MCF 10A (cell line): ENCODE results near the gene SUPT20HL1. TPM values are rescaled to one million over a fixed set of nuclear protein-coding genes. Genes with fewer than 3 reads are reported as not detected.
"Not testable (repeated sequence)": the region's sequence is repeated elsewhere in the genome, so short reads cannot be mapped to it uniquely, and the experiment has no call there.

ENCODE experiments used
- Bru-seq: library from RNA; stranded (reverse); fragments of 400-500 nt; gene quantifications from one replicate; lab custom pipeline; 2021; lab: Mats Ljungman, UMichigan
- BruChase-seq, 2 experiments: library from RNA; stranded (reverse); fragments of 400-500 nt; gene quantifications; one replicate each; lab custom pipeline; 2021; lab: Mats Ljungman, UMichigan
- BruUV-seq: library from RNA; stranded (reverse); fragments of 400-500 nt; replicated peaks from 2 replicates; lab custom pipeline; 2021; lab: Mats Ljungman, UMichigan
- CTCF ChIA-PET: fragments of 300-600 bp; sonication (Branson Sonifier 250); formaldehyde crosslinking; extraction: SDS; loops from one replicate; lab custom pipeline; 2021; ENCODE audit warnings: antibody characterized with exemption, inconsistent platforms; lab: Yijun Ruan, JAX
- POLR2A ChIA-PET: fragments of 300-600, 350-650 bp; sonication (Branson Sonifier 250); formaldehyde crosslinking; extraction: SDS; loops from one replicate; lab custom pipeline; 2020; ENCODE audit warnings: antibody characterized with exemption, inconsistent platforms; lab: Yijun Ruan, JAX
- DNase-seq: peaks from one replicate; pipeline ENCODE4 v3.0.0-alpha.2; 2018; ENCODE audit not compliant: unreplicated experiment
- H3K27ac Mint-ChIP-seq: one replicate; pipeline ENCODE4 v1.8.0; 2022; ENCODE audit warnings: mild to moderate bottlenecking, low read depth, mixed read lengths; ENCODE audit not compliant: unreplicated experiment
- H3K27me3 Mint-ChIP-seq: one replicate; pipeline ENCODE4 v1.8.0; 2022; ENCODE audit warnings: mixed read lengths; ENCODE audit not compliant: insufficient read depth, unreplicated experiment
- H3K36me3 Mint-ChIP-seq: one replicate; pipeline ENCODE4 v1.8.0; 2022; ENCODE audit warnings: mild to moderate bottlenecking, moderate library complexity, mixed read lengths; ENCODE audit not compliant: insufficient read depth, unreplicated experiment
- H3K4me1 Mint-ChIP-seq: one replicate; pipeline ENCODE4 v1.8.0; 2022; ENCODE audit warnings: mixed read lengths; ENCODE audit not compliant: insufficient read depth, unreplicated experiment
- H3K4me3 Mint-ChIP-seq: one replicate; pipeline ENCODE4 v1.8.0; 2022; ENCODE audit warnings: mild to moderate bottlenecking, moderate library complexity, mixed read lengths; ENCODE audit not compliant: unreplicated experiment
- H3K9me3 Mint-ChIP-seq: one replicate; pipeline ENCODE4 v1.8.0; 2022; ENCODE audit warnings: mixed read lengths; ENCODE audit not compliant: unreplicated experiment
- intact Hi-C: fragments of 100-400 bp; cut with micrococcal nuclease; formaldehyde crosslinking; loops from 2 replicates; pipeline ENCODE4 v1.14.1; 2022
- long read RNA-seq: library from polyadenylated mRNA; stranded (forward); transcript quantifications from one replicate; pipeline ENCODE4 v2.0.0, GENCODE V29; 2022
- total RNA-seq: library from RNA; stranded (reverse); gene quantifications from 2 replicates; pipeline ENCODE4 v1.2.3, GENCODE V29; 2022
- TF ChIP-seq, protein P1 (sequence below): fragments of 200-600 bp; IDR thresholded peaks from one replicate; pipeline ENCODE4 v1.8.0; 2022; ENCODE audit warnings: antibody characterized with exemption, mild to moderate bottlenecking; ENCODE audit not compliant: unreplicated experiment

The SUPT20HL1 gene
- total RNA-seq: not detected in 2 replicates
- not detected for Bru-seq, nascent RNA
- not detected for BruChase-seq, experiment 1, labeled RNA remaining after a 6-hour chase
- BruChase-seq, experiment 2, labeled RNA remaining after a 2-hour chase: not detected
- long read RNA-seq: 0 reads

DNA sequence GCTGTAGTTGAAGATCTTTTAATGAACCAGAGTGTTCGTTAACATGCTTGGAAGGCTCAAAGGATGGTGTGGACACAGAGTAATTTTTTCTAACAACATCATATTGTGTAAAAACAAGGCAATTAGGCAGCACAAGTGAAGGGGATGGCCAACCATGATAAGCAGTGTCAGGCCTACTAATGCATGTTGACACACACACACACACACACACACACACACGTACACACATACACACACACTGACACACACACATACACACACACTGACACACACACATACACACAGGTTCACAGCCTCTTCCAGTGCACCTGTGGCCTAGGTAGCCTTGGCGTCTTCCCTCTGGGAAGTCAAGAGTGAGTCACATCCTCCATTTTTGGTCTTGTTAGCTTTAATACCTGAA lies at the start of gene SUPT20HL1:
TSS of gene SUPT20HL1 (plus strand) at position 368 of the 400 bp plus-strand sequence. CDS start 2,122 bp downstream, outside the sequence.
- CTCF ChIA-PET: interaction anchor here (1.0 kb wide), 1 partner anchor 11 kb away, joined by 3 read pairs; no protein-coding TSS in a partner anchor
- BruUV-seq: no TSS peak
- no peak for DNase-seq

DNA sequence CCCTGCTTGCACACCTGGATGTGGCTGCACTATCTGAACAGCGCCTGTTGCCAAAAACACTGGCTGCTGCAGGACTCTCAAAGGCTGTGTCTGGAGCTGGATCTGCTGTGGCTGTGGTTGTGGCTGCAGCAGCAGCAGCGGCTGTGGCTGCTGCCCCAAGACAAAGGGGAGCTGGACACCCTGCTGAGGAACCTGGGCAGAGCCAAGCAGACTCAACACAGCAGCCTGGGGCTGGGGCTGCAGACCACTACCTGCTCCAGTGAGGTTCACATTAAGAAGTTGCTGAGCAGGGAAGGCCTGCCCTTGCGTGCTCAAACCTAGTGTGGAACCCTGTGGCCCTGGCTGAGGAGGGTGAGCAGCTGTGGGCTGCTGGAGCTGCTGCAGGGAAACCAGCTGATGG lies 49.5 kb upstream of the SUPT20HL1 start:
- POLR2A ChIA-PET, H3K27ac Mint-ChIP-seq, DNase-seq, H3K36me3 Mint-ChIP-seq, CTCF ChIA-PET, BruUV-seq, H3K9me3 Mint-ChIP-seq, H3K4me3 Mint-ChIP-seq, H3K4me1 Mint-ChIP-seq, intact Hi-C loops: not testable (repeated sequence)
- H3K27me3 Mint-ChIP-seq: peaks cover 64% of the 10 kb centered on the region

More for the DNA sequence above, at the start of gene SUPT20HL1:
- intact Hi-C loops: no loop called here
- TF ChIP-seq, protein P1, sequence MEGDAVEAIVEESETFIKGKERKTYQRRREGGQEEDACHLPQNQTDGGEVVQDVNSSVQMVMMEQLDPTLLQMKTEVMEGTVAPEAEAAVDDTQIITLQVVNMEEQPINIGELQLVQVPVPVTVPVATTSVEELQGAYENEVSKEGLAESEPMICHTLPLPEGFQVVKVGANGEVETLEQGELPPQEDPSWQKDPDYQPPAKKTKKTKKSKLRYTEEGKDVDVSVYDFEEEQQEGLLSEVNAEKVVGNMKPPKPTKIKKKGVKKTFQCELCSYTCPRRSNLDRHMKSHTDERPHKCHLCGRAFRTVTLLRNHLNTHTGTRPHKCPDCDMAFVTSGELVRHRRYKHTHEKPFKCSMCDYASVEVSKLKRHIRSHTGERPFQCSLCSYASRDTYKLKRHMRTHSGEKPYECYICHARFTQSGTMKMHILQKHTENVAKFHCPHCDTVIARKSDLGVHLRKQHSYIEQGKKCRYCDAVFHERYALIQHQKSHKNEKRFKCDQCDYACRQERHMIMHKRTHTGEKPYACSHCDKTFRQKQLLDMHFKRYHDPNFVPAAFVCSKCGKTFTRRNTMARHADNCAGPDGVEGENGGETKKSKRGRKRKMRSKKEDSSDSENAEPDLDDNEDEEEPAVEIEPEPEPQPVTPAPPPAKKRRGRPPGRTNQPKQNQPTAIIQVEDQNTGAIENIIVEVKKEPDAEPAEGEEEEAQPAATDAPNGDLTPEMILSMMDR: no peak
- H3K36me3 Mint-ChIP-seq: no peaks in the 10 kb centered on the region
- no peak within 1 kb of the TSS for H3K4me3 Mint-ChIP-seq
- no peaks in the 10 kb centered on the region for H3K9me3 Mint-ChIP-seq
- no peak within 1 kb of the TSS for H3K27ac Mint-ChIP-seq
- peaks cover 54% of the 10 kb centered on the region for H3K27me3 Mint-ChIP-seq
- POLR2A ChIA-PET: interaction anchor here (0.7 kb wide), 1 partner anchor 65 kb away, joined by 4 read pairs; no protein-coding TSS in a partner anchor
- H3K4me1 Mint-ChIP-seq: no peaks in the 10 kb centered on the region

DNA sequence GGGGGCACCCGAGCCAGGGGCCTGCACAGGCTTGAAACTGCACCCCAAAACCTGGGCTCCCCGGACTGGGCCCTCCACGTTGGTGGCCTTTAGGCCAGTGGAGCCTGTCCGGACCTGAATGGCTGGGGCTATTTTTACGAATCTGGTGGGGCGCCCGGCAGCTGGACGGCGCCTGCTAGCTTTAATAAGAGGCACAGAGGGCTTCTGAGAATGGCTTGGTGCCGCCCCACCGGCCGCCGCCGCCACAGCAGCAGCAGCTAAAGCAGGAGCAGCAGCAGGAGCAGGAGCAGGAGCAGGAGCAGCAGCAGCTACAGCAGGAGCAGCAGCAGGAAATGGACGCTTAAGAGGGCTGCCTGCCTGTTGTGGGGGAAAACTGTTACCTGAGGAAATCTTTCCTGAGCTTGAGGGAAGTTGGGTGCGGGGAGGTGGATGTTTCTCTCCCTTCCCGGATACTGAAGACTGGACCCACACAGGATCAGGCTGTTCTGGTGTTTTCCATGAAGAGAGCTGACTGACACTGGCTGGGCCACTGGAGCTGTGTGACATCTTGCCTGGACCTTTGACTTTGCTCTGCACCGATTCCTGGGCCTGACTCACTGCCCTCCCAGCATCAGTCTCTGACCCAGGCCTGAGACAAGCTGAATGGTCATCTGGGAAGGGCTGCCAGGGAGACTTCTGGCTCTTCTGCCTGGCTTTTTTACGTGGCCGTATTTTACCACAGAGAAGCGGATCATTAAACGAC lies 48.8 kb upstream of the SUPT20HL1 start:
- POLR2A ChIA-PET, H3K36me3 Mint-ChIP-seq, H3K4me3 Mint-ChIP-seq, DNase-seq, intact Hi-C loops, H3K27ac Mint-ChIP-seq, BruUV-seq, H3K4me1 Mint-ChIP-seq, H3K9me3 Mint-ChIP-seq, CTCF ChIA-PET: not testable (repeated sequence)
- peaks cover 63% of the 10 kb centered on the region for H3K27me3 Mint-ChIP-seq

DNA sequence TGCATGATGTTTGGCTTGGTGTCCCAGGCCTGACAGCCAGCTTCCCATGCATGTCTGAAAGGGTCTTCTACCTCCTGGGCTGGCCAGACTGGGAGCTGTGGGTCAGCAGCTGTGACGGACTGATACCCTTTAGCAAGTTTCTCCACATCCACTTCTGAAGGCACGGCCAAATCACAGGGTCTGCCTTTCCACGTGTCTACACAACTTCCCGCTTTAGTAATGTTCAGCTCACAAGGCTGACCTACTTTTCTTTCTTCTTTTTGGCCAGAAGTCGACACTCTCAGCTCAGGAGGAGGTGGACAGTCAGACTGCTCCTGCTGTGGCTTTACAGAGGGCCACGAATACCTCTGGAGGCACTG lies 48.2 kb upstream of the SUPT20HL1 start:
- POLR2A ChIA-PET, CTCF ChIA-PET, DNase-seq, intact Hi-C loops, H3K4me1 Mint-ChIP-seq, H3K9me3 Mint-ChIP-seq, H3K27ac Mint-ChIP-seq, BruUV-seq, H3K4me3 Mint-ChIP-seq, H3K36me3 Mint-ChIP-seq: not testable (repeated sequence)
- peaks cover 63% of the 10 kb centered on the region for H3K27me3 Mint-ChIP-seq

DNA sequence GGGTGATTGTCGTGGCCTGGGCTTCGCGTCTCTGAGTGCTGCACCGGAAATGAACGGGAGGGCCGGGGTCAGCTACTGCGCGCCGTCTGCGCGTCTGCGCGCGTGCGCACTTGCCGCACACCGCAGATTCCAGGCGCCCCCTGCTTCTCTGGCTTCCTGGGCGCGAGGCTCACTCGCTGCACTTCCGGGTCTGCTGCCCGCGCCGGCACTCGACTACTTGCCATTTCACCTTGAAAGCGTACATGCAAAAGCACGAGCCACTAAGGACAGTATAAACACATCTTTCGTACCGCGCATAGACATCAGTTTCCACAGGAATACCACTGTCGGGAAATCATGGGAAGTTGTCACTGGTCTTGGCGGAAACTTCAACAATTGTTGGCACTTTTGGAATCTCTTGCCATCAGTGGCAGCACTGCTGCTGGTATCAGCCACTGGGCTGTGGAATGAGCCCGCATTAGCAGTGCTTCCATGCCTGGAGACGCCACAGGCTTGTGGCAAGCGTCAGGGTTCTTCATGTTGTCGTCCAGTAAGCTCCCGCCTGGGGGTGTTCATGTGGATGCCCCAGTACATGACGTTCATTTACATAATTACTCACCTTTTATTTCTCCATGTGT lies 46.3 kb upstream of the SUPT20HL1 start, which contains the start of gene SUPT20HL2:
TSS of gene SUPT20HL2 (minus strand) at position 51 of the 617 bp plus-strand sequence. CDS start 754 bp downstream, outside the sequence.
- intact Hi-C loops: no loop called here
- ChIA-PET CTCF (no interaction called here), POLR2A (no interaction called here)
- no peak for DNase-seq
- no peaks in the 10 kb centered on the region for H3K9me3 Mint-ChIP-seq
- no TSS peak for BruUV-seq
- TF ChIP-seq, protein P1: no peak
- H3K4me1 Mint-ChIP-seq: no peaks in the 10 kb centered on the region
- H3K4me3 Mint-ChIP-seq: no peak within 1 kb of the TSS
- no peaks in the 10 kb centered on the region for H3K36me3 Mint-ChIP-seq
- H3K27ac Mint-ChIP-seq: no peak within 1 kb of the TSS
- H3K27me3 Mint-ChIP-seq: peaks cover 63% of the 10 kb centered on the region
